Measurements from ENCODE around the gene OR1K1.

Gene OR1K1

DNA sequence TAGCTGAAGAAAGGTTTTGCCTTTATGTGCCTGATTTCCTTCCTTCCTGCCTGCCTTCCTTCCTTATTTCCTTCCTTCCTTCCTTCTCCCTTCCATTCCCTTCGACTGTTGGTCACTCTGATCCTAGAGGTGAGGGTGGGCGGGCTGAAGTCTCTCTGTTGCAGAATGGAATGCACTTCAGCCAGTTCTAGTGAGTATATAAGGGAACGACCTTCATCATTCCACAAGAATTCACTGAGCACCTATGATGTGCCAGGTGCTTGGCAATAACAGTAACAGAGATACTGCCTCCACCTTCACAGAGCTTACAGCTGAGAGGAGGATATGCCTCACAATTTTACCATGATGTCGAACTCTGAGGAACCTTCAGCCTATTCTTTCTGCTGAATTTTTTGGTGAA is 19.9 kb upstream of the OR1K1 start:
- no peak for DNase-seq (ENCODE audit: low read depth, low spot score)
- H3K27me3 ChIP-seq (ENCODE audit: insufficient read depth, insufficient read length): no peaks in the 10 kb centered on the region
- no peaks in the 10 kb centered on the region for H3K9me3 ChIP-seq (ENCODE audit: insufficient read depth, low read length)
- no peaks in the 10 kb centered on the region for H3K36me3 ChIP-seq (ENCODE audit: insufficient read depth, insufficient read length, low read length)
- no peaks in the 10 kb centered on the region for H3K4me1 ChIP-seq (ENCODE audit: insufficient read depth, insufficient read length)
- no peak overlapping the region for H3K4me3 ChIP-seq (ENCODE audit: insufficient read length, low read depth)
- no peak overlapping the region for H3K9ac ChIP-seq (ENCODE audit: insufficient read length, low read depth)
- TF ChIP-seq SUZ12 (IDR thresholded peaks at IDR 0.05; ENCODE audit: extremely low read depth, insufficient read depth, insufficient read length): no peak
- no peak for TF ChIP-seq YY1 (IDR thresholded peaks at IDR 0.05; ENCODE audit: insufficient read depth, insufficient read length)
- no peak for TF ChIP-seq ZNF274 (IDR thresholded peaks at IDR 0.05; ENCODE audit: low read depth, low read length)

DNA sequence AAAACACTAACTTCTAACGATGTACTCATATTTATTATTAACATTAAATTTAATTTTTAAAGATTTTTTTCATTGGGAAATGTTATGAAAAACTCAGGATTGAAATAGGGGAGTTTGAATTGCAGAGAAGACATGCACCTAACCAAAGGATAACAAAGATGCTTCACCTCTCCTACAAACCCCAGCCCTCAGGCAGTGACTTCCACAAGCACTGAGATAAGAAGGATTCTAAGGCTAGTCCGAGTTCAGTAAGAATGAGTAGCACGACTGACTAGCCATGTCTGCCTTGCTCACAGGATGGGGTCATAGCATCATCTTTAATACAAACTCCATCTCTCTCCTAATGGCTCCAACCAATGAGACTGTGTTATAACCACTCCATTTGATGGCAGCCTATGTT is 18.3 kb upstream of the OR1K1 start:
- no peak for DNase-seq (ENCODE audit: low read depth, low spot score)
- Histone ChIP-seq H3K4me3 (ENCODE audit: insufficient read length, low read depth) (no peak overlapping the region), H3K9me3 (ENCODE audit: insufficient read depth, low read length) (no peaks in the 10 kb centered on the region), H3K4me1 (ENCODE audit: insufficient read depth, insufficient read length) (no peaks in the 10 kb centered on the region), H3K9ac (ENCODE audit: insufficient read length, low read depth) (no peak overlapping the region), H3K27me3 (ENCODE audit: insufficient read depth, insufficient read length) (no peaks in the 10 kb centered on the region), H3K36me3 (ENCODE audit: insufficient read depth, insufficient read length, low read length) (no peaks in the 10 kb centered on the region)
- TF ChIP-seq SUZ12 (IDR thresholded peaks at IDR 0.05; ENCODE audit: extremely low read depth, insufficient read depth, insufficient read length) (no peak), YY1 (IDR thresholded peaks at IDR 0.05; ENCODE audit: insufficient read depth, insufficient read length) (no peak), ZNF274 (IDR thresholded peaks at IDR 0.05; ENCODE audit: low read depth, low read length) (no peak)

DNA sequence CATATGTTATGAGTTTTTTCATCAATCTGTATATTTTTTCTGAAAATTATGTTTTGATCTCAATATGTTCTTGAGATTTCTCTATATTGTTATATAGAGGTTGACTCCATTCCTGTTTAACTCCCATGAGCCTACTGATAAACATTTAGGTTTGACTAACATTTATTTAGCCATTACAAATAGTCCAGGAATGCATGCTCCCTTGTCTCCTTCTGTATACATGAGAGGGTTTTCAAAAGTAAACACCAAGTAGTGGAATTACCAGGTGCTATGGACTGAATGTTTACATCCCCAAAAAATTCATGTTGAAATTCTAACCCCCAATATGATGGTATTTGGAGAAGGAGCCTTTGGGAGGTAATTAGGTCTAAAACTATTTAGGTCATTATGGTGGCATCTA is 14.7 kb upstream of the OR1K1 start:
- no peaks in the 10 kb centered on the region for H3K9me3 ChIP-seq (ENCODE audit: insufficient read depth, low read length)
- no peaks in the 10 kb centered on the region for H3K4me1 ChIP-seq (ENCODE audit: insufficient read depth, insufficient read length)
- TF ChIP-seq YY1 (IDR thresholded peaks at IDR 0.05; ENCODE audit: insufficient read depth, insufficient read length): no peak
- TF ChIP-seq ZNF274 (IDR thresholded peaks at IDR 0.05; ENCODE audit: low read depth, low read length): no peak
- no peak for TF ChIP-seq SUZ12 (IDR thresholded peaks at IDR 0.05; ENCODE audit: extremely low read depth, insufficient read depth, insufficient read length)
- H3K27me3 ChIP-seq (ENCODE audit: insufficient read depth, insufficient read length): no peaks in the 10 kb centered on the region
- no peak overlapping the region for H3K4me3 ChIP-seq (ENCODE audit: insufficient read length, low read depth)
- DNase-seq (ENCODE audit: low read depth, low spot score): no peak
- no peaks in the 10 kb centered on the region for H3K36me3 ChIP-seq (ENCODE audit: insufficient read depth, insufficient read length, low read length)
- H3K9ac ChIP-seq (ENCODE audit: insufficient read length, low read depth): no peak overlapping the region

DNA sequence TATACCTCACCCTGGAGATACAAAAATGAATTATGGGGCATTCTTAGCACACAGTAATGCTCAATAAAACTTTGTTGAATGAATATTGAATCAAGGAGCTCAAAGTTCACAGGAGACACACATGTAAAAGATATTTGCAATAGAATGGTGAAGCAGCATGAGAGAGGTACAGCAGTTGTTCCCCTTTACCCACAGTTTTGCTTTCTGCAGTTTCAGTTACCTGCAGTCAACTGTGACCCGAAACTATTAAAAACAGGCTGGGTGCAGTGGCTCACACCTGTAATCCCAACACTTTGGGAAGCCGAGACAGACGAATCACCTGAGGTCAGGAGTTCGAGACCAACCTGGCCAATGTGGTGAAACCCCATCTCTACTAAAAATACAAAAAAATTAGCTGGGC is 13.6 kb upstream of the OR1K1 start:
- TF ChIP-seq YY1 (IDR thresholded peaks at IDR 0.05; ENCODE audit: insufficient read depth, insufficient read length) (no peak), SUZ12 (IDR thresholded peaks at IDR 0.05; ENCODE audit: extremely low read depth, insufficient read depth, insufficient read length) (no peak), ZNF274 (IDR thresholded peaks at IDR 0.05; ENCODE audit: low read depth, low read length) (no peak)
- no peaks in the 10 kb centered on the region for H3K27me3 ChIP-seq (ENCODE audit: insufficient read depth, insufficient read length)
- no peak overlapping the region for H3K9ac ChIP-seq (ENCODE audit: insufficient read length, low read depth)
- H3K4me3 ChIP-seq (ENCODE audit: insufficient read length, low read depth): no peak overlapping the region
- H3K9me3 ChIP-seq (ENCODE audit: insufficient read depth, low read length): no peaks in the 10 kb centered on the region
- no peak for DNase-seq (ENCODE audit: low read depth, low spot score)
- no peaks in the 10 kb centered on the region for H3K4me1 ChIP-seq (ENCODE audit: insufficient read depth, insufficient read length)
- H3K36me3 ChIP-seq (ENCODE audit: insufficient read depth, insufficient read length, low read length): no peaks in the 10 kb centered on the region

DNA sequence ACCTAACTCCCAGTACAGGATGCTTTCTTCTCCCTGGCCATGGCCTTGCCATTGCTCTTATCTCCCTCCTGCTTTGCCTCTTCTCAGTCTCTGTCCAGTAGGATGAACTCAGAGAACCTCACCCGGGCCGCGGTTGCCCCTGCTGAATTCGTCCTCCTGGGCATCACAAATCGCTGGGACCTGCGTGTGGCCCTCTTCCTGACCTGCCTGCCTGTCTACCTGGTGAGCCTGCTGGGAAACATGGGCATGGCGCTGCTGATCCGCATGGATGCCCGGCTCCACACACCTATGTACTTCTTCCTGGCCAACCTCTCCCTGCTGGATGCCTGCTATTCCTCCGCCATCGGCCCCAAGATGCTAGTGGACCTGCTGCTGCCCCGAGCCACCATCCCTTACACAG is 11.1 kb upstream of the OR1K1 start, which contains the start of gene OR5C1:
Gene OR5C1, plus strand, starts transcription at position 103 of the 400 bp plus-strand sequence. Its CDS starts 0 bp downstream, at position 103.
- DNase-seq (ENCODE audit: low read depth, low spot score): no peak
- H3K4me3 ChIP-seq (ENCODE audit: insufficient read length, low read depth): no peak within 1 kb of the TSS
- no peak within 1 kb of the TSS for H3K9ac ChIP-seq (ENCODE audit: insufficient read length, low read depth)
- H3K9me3 ChIP-seq (ENCODE audit: insufficient read depth, low read length): no peaks in the 10 kb centered on the region
- no peaks in the 10 kb centered on the region for H3K36me3 ChIP-seq (ENCODE audit: insufficient read depth, insufficient read length, low read length)
- H3K4me1 ChIP-seq (ENCODE audit: insufficient read depth, insufficient read length): no peaks in the 10 kb centered on the region
- TF ChIP-seq SUZ12 (IDR thresholded peaks at IDR 0.05; ENCODE audit: extremely low read depth, insufficient read depth, insufficient read length): no peak
- no peak for TF ChIP-seq ZNF274 (IDR thresholded peaks at IDR 0.05; ENCODE audit: low read depth, low read length)
- TF ChIP-seq YY1 (IDR thresholded peaks at IDR 0.05; ENCODE audit: insufficient read depth, insufficient read length): no peak
- H3K27me3 ChIP-seq (ENCODE audit: insufficient read depth, insufficient read length): no peaks in the 10 kb centered on the region

DNA sequence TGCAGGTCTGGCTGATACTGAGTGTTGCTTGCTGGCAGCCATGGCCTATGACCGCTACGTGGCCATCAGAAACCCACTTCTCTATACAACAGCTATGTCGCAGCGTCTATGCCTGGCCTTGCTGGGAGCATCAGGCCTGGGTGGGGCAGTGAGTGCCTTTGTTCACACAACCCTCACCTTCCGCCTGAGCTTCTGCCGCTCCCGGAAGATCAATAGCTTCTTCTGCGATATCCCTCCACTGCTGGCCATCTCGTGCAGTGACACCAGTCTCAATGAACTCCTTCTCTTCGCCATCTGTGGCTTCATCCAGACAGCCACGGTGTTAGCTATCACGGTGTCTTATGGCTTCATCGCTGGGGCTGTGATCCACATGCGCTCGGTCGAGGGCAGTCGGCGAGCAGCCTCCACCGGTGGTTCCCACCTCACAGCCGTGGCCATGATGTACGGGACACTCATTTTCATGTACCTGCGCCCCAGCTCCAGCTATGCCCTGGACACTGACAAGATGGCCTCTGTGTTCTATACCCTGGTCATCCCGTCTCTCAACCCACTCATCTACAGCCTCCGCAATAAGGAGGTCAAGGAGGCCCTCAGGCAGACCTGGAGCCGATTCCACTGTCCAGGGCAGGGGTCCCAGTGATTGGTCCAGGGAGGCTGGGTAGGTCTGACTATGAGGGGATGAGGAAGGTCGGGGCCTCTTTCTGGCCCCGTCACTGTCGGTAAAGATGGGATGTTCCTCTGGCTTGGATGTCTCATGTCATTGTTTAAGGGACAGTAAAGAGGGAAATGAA is 10.5 kb upstream of the OR1K1 start:
- no peak overlapping the region for H3K4me3 ChIP-seq (ENCODE audit: insufficient read length, low read depth)
- no peak for DNase-seq (ENCODE audit: low read depth, low spot score)
- no peaks in the 10 kb centered on the region for H3K36me3 ChIP-seq (ENCODE audit: insufficient read depth, insufficient read length, low read length)
- H3K4me1 ChIP-seq (ENCODE audit: insufficient read depth, insufficient read length): no peaks in the 10 kb centered on the region
- no peaks in the 10 kb centered on the region for H3K9me3 ChIP-seq (ENCODE audit: insufficient read depth, low read length)
- no peak overlapping the region for H3K9ac ChIP-seq (ENCODE audit: insufficient read length, low read depth)
- no peaks in the 10 kb centered on the region for H3K27me3 ChIP-seq (ENCODE audit: insufficient read depth, insufficient read length)
- TF ChIP-seq ZNF274 (IDR thresholded peaks at IDR 0.05; ENCODE audit: low read depth, low read length) (no peak), SUZ12 (IDR thresholded peaks at IDR 0.05; ENCODE audit: extremely low read depth, insufficient read depth, insufficient read length) (no peak)

DNA sequence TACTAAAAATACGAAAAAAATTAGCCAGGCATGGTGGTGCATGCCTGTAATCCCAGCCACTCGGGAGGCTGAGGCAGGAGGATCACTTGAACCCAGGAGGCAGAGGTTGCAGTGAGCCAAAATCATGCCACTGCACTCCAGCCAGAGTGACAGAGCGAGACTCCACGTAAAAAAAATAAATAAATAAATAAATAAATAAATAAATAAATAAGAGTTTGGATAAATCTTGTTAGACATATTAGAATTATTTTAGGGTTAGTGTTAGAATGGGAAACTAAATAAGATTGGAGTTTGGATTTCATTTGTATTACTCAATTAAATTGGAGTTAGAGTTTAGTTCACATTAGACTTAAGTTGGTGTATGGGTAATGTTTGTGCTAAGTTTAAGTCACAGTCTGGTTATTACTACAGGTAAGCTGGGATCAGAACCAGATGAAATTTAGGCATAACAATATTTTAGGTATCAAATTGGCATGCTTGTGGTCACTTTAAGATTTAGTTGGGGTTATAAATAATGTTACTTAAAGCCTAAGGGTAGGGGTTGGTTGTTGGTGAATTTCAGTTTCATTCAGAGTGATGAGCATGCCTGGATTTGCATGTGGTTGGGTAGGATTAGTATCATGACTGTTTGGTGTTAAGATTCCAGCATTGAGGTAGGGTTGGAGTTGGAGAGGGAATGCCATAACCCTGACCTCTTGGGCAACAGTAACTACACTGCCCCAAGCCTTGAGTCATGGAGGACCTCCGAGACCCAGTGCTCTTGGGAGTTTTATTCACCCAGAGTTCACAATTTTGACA is 7.9 kb upstream of the OR1K1 start:
- no peaks in the 10 kb centered on the region for H3K27me3 ChIP-seq (ENCODE audit: insufficient read depth, insufficient read length)
- H3K4me1 ChIP-seq (ENCODE audit: insufficient read depth, insufficient read length): no peaks in the 10 kb centered on the region
- no peaks in the 10 kb centered on the region for H3K36me3 ChIP-seq (ENCODE audit: insufficient read depth, insufficient read length, low read length)
- H3K9me3 ChIP-seq (ENCODE audit: insufficient read depth, low read length): no peaks in the 10 kb centered on the region
- no peak overlapping the region for H3K4me3 ChIP-seq (ENCODE audit: insufficient read length, low read depth)
- TF ChIP-seq ZNF274 (IDR thresholded peaks at IDR 0.05; ENCODE audit: low read depth, low read length) (no peak), YY1 (IDR thresholded peaks at IDR 0.05; ENCODE audit: insufficient read depth, insufficient read length) (no peak), SUZ12 (IDR thresholded peaks at IDR 0.05; ENCODE audit: extremely low read depth, insufficient read depth, insufficient read length) (no peak)
- no peak for DNase-seq (ENCODE audit: low read depth, low spot score)
- no peak overlapping the region for H3K9ac ChIP-seq (ENCODE audit: insufficient read length, low read depth)

Data from NT2/D1 (cell line).